Measurements from ENCODE around the gene EDNRA. TPM values are rescaled to one million over a fixed set of nuclear protein-coding genes. Genes with fewer than 3 reads are reported as not detected.

EDNRA gene
- total and polyA plus RNA-seq, 2 of the 8 experiments (the other 6 are each of a cell fraction or from before 2014, with no cell fraction given) = 1.7 to 3.3 TPM

- no peak overlapping the region for H3K27ac ChIP-seq (ENCODE audit: low read depth, low read length)
- H2AFZ ChIP-seq (ENCODE audit: low read length) = no peak overlapping the region; the same call in 1 of the 2 replicates
- POLR2A ChIA-PET (ENCODE audit: partially characterized antibody) = no interaction called here
These were observed 97.2 kb downstream of the EDNRA start for GRCh38 chr4:147578051-147578476.

More at GRCh38 chr4:147578051-147578476, 97.2 kb downstream of the EDNRA start:
- Histone ChIP-seq H3K79me1 (ENCODE audit: low read depth, low read length) (no peaks in the 10 kb centered on the region), H3K4me2 (ENCODE audit: insufficient read depth in 1 of 2, low read depth in 2 of 2, low read length in 2 of 2) (no peak overlapping the region), H3K4me1 (replicated peaks in 1 of 4; ENCODE audit: control insufficient read depth in 3 of 4, insufficient read depth in 4 of 4, low read length in 3 of 4) (no peaks in the 10 kb centered on the region; a peak in 1 of 7 replicates), H3K9ac (replicated peaks in 1 of 4; ENCODE audit: extremely low read depth in 1 of 4, low read depth in 3 of 4, low read length in 3 of 4) (no peak overlapping the region), H3K27me3 (replicated peaks in 1 of 4; ENCODE audit: control insufficient read depth in 3 of 4, extremely low read depth in 1 of 4, insufficient read depth in 3 of 4, low read length in 3 of 4) (no peaks in the 10 kb centered on the region), H3K23ac (ENCODE audit: insufficient read length) (no peak overlapping the region), H4K91ac (replicated peaks; ENCODE audit: insufficient read length, low read length) (no peak overlapping the region), H2BK15ac (ENCODE audit: low read length) (no peak overlapping the region), H3K79me2 (ENCODE audit: control insufficient read depth in 1 of 2, insufficient read depth in 2 of 2, low read length in 2 of 2) (no peaks in the 10 kb centered on the region), H4K20me1 (replicated peaks in 1 of 2; ENCODE audit: control insufficient read depth in 1 of 2, insufficient read depth in 2 of 2, low read length in 2 of 2) (no peaks in the 10 kb centered on the region), H4K8ac (ENCODE audit: extremely low read depth, insufficient read depth, low read length) (no peak overlapping the region), H3K18ac (ENCODE audit: extremely low read depth, low read length) (no peak overlapping the region), H2AK5ac (ENCODE audit: low read depth, low read length) (no peak overlapping the region), H2BK20ac (ENCODE audit: low read length) (no peak overlapping the region), H2BK120ac (replicated peaks; ENCODE audit: low read depth, low read length) (no peak overlapping the region), H2BK5ac (ENCODE audit: low read depth, low read length) (no peak overlapping the region), H3K4ac (replicated peaks; ENCODE audit: insufficient read length, low read depth, low read length) (no peak overlapping the region), H3K36me3 (ENCODE audit: control insufficient read depth in 2 of 4, insufficient read depth in 4 of 4, low read length in 3 of 4) (no peaks in the 10 kb centered on the region), H2BK12ac (ENCODE audit: low read depth, low read length) (no peak overlapping the region), H3K56ac (replicated peaks; ENCODE audit: insufficient read length, low read depth, low read length) (no peak overlapping the region), H3K23me2 (ENCODE audit: low read depth, low read length) (no peaks in the 10 kb centered on the region; the same call in 1 of the 2 replicates), H3K9me3 (ENCODE audit: insufficient read depth in 2 of 2, low read depth in 1 of 2, low read length in 1 of 2) (no peaks in the 10 kb centered on the region), H4K5ac (ENCODE audit: insufficient read length, low read depth, low read length) (no peak overlapping the region), H3K4me3 (ENCODE audit: extremely low read depth in 1 of 4, insufficient read depth in 2 of 4, low read depth in 3 of 4, low read length in 4 of 4) (no peak overlapping the region), H3K14ac (ENCODE audit: insufficient read length) (no peak overlapping the region)
- DNase-seq (ENCODE audit: low read depth in 1 of 2, low spot score in 2 of 2) = no peak
- TF ChIP-seq RNF2 (IDR thresholded peaks at IDR 0.05; ENCODE audit: borderline replicate concordance, low read depth, low read length, missing control alignments, poor library complexity, severe bottlenecking) = no peak
- TF ChIP-seq TAF7 (optimal IDR thresholded peaks at IDR 0.05; ENCODE audit: borderline replicate concordance, low read depth, low read length) = no peak
- no peak for TF ChIP-seq CREB1 (IDR thresholded peaks at IDR 0.05)
- TF ChIP-seq RFX5 (IDR thresholded peaks at IDR 0.05; ENCODE audit: borderline replicate concordance, low read depth, low read length) = no peak
- 93% methylated on average over 6 of the region's 6 CpGs; no CpG with 5 or more reads in 1 of the 2 experiments for WGBS, 2 experiments (ENCODE audit: extremely low coverage in 1 of 2, insufficient coverage in 1 of 2, insufficient read length in 1 of 2, insufficient replicate concordance in 2 of 2, low coverage in 1 of 2, low lambda C conversion rate in 2 of 2, missing lambda C conversion rate in 1 of 2)
- CTCF ChIA-PET (ENCODE audit: partially characterized antibody) = interaction anchor here (0.6 to 1.7 kb wide), 4 partner anchors 11 to 417 kb away, joined by 3 to 5 read pairs (median 4); no protein-coding TSS in a partner anchor
- FAIRE-seq = no peak

All from H1 (cell line).